HepG2 (cell line): Measurements from ENCODE around the gene ALG14. TPM values are rescaled to one million over a fixed set of nuclear protein-coding genes. Genes with fewer than 3 reads are reported as not detected.

Experiments
- CCDC6 ChIP-seq: sonication (generic); formaldehyde crosslinking; IDR thresholded peaks from 2 replicates; pipeline ENCODE4 v1.8.1; 2022; ENCODE audit warnings: mild to moderate bottlenecking, missing genetic modification reagents, moderate library complexity
- ZMYM4 ChIP-seq: sonication (generic); formaldehyde crosslinking; IDR thresholded peaks from 2 replicates; pipeline ENCODE4 v1.8.1; 2023; ENCODE audit warnings: mild to moderate bottlenecking, missing genetic modification reagents
- ZNF180 ChIP-seq: sonication (generic); formaldehyde crosslinking; IDR thresholded peaks from 2 replicates; pipeline ENCODE4 v1.4.0; 2020; ENCODE audit warnings: low read depth, missing genetic modification reagents, borderline replicate concordance
- ZNF34 ChIP-seq: sonication (generic); formaldehyde crosslinking; IDR thresholded peaks from 2 replicates; pipeline ENCODE4 v1.4.0; 2020; ENCODE audit warnings: mild to moderate bottlenecking, missing genetic modification reagents, borderline replicate concordance
- polyA plus RNA-seq, 8 experiments: library from polyadenylated mRNA; depleted of rRNA in 3 of 8; stranded (reverse) in 7 of 8; unstranded in 1 of 8; fragments of >200 nt; fragmentation: Illumina TruSeq in 4 of 8; extraction: Trizol in 4 of 8; gene quantifications; 2 replicates each; pipeline versions ENCODE4 v1.2.1 to v1.2.3, GENCODE V29; 2011 to 2016; ENCODE audit warnings: low read depth in 4 of 8, missing spikeins in 1 of 8, mixed read lengths in 1 of 8; ENCODE audit not compliant: insufficient read depth in 1 of 8
- total RNA-seq, 5 experiments: library from RNA; depleted of rRNA; stranded (reverse); fragments of >200 nt; fragmentation: Illumina TruSeq; extraction: Trizol; gene quantifications; 2 replicates each; pipeline ENCODE4 v1.2.3, GENCODE V29; 2016; ENCODE audit warnings: low read depth in 1 of 5
- TF ChIP-seq, protein P1 (sequence below): sonication (generic); formaldehyde crosslinking; IDR thresholded peaks from 2 replicates; pipeline ENCODE4 v1.5.1; 2020; ENCODE audit warnings: mild to moderate bottlenecking, missing genetic modification reagents, moderate library complexity
- TF ChIP-seq, protein P2 (sequence below): sonication (generic); formaldehyde crosslinking; IDR thresholded peaks from 2 replicates; pipeline ENCODE4 v1.4.0; 2020; ENCODE audit warnings: missing genetic modification reagents, low read depth, mild to moderate bottlenecking, borderline replicate concordance
- TF ChIP-seq, protein P3 (sequence below): sonication (generic); formaldehyde crosslinking; IDR thresholded peaks from 2 replicates; pipeline ENCODE4 v1.4.0; 2020; ENCODE audit warnings: missing genetic modification reagents
- TF ChIP-seq, protein P4 (sequence below): sonication (generic); formaldehyde crosslinking; IDR thresholded peaks from 2 replicates; pipeline ENCODE4 v1.5.0; 2020; ENCODE audit warnings: mild to moderate bottlenecking, missing genetic modification reagents
- TF ChIP-seq, protein P5 (sequence below): sonication (generic); formaldehyde crosslinking; IDR thresholded peaks from 2 replicates; pipeline ENCODE4 v1.8.1; 2023; ENCODE audit warnings: missing genetic modification reagents, mild to moderate bottlenecking, borderline replicate concordance
- TF ChIP-seq, protein P6 (sequence below): sonication (generic); formaldehyde crosslinking; IDR thresholded peaks from 2 replicates; pipeline ENCODE4 v1.4.0; 2020; ENCODE audit warnings: mild to moderate bottlenecking, low read depth, missing genetic modification reagents

ALG14 gene
- total and polyA plus RNA-seq, 2 of the 13 experiments (the other 11 are each of a cell fraction or from before 2014, with no cell fraction given), result 4.5 to 12.7 TPM

DNA sequence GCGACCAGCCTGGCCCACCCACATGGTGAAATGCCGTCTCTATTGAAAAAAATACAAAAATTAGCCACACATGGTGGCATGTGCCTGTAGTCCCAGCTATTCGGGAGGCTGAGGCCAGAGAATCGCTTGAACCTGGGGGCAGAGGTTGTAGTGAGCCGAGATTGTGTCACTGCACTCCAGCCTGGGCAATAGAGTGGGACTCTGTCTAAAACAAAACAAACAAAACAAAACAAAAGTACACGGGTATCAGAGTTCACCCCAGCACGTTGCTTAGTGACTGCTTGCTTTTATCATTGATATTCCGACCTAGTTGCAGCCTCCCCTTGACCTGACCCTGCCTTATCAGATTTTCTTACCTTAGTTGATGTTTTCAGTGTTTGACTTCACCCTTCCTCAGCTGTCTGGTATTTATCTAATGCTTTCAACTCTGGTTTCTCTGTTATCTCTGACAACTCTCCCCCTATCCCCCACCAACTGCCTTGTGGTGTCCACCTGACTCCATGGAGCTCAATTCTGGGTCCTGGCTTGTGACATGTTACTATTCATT lies 49.5 kb upstream of the ALG14 start (continued):
- TF ChIP-seq, protein P1, sequence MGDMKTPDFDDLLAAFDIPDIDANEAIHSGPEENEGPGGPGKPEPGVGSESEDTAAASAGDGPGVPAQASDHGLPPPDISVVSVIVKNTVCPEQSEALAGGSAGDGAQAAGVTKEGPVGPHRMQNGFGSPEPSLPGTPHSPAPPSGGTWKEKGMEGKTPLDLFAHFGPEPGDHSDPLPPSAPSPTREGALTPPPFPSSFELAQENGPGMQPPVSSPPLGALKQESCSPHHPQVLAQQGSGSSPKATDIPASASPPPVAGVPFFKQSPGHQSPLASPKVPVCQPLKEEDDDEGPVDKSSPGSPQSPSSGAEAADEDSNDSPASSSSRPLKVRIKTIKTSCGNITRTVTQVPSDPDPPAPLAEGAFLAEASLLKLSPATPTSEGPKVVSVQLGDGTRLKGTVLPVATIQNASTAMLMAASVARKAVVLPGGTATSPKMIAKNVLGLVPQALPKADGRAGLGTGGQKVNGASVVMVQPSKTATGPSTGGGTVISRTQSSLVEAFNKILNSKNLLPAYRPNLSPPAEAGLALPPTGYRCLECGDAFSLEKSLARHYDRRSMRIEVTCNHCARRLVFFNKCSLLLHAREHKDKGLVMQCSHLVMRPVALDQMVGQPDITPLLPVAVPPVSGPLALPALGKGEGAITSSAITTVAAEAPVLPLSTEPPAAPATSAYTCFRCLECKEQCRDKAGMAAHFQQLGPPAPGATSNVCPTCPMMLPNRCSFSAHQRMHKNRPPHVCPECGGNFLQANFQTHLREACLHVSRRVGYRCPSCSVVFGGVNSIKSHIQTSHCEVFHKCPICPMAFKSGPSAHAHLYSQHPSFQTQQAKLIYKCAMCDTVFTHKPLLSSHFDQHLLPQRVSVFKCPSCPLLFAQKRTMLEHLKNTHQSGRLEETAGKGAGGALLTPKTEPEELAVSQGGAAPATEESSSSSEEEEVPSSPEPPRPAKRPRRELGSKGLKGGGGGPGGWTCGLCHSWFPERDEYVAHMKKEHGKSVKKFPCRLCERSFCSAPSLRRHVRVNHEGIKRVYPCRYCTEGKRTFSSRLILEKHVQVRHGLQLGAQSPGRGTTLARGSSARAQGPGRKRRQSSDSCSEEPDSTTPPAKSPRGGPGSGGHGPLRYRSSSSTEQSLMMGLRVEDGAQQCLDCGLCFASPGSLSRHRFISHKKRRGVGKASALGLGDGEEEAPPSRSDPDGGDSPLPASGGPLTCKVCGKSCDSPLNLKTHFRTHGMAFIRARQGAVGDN (CRISPR knock-in tag), result peak; percentile 67
- TF ChIP-seq, protein P2, sequence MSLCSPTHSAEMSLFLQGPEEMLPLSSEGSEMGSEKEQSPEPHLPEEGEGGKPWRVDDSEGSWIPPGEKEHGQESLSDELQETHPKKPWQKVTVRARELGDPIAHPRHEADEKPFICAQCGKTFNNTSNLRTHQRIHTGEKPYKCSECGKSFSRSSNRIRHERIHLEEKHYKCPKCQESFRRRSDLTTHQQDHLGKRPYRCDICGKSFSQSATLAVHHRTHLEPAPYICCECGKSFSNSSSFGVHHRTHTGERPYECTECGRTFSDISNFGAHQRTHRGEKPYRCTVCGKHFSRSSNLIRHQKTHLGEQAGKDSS (CRISPR knock-in tag), result no peak; the same call in 1 of the 2 replicates
- TF ChIP-seq, protein P3, sequence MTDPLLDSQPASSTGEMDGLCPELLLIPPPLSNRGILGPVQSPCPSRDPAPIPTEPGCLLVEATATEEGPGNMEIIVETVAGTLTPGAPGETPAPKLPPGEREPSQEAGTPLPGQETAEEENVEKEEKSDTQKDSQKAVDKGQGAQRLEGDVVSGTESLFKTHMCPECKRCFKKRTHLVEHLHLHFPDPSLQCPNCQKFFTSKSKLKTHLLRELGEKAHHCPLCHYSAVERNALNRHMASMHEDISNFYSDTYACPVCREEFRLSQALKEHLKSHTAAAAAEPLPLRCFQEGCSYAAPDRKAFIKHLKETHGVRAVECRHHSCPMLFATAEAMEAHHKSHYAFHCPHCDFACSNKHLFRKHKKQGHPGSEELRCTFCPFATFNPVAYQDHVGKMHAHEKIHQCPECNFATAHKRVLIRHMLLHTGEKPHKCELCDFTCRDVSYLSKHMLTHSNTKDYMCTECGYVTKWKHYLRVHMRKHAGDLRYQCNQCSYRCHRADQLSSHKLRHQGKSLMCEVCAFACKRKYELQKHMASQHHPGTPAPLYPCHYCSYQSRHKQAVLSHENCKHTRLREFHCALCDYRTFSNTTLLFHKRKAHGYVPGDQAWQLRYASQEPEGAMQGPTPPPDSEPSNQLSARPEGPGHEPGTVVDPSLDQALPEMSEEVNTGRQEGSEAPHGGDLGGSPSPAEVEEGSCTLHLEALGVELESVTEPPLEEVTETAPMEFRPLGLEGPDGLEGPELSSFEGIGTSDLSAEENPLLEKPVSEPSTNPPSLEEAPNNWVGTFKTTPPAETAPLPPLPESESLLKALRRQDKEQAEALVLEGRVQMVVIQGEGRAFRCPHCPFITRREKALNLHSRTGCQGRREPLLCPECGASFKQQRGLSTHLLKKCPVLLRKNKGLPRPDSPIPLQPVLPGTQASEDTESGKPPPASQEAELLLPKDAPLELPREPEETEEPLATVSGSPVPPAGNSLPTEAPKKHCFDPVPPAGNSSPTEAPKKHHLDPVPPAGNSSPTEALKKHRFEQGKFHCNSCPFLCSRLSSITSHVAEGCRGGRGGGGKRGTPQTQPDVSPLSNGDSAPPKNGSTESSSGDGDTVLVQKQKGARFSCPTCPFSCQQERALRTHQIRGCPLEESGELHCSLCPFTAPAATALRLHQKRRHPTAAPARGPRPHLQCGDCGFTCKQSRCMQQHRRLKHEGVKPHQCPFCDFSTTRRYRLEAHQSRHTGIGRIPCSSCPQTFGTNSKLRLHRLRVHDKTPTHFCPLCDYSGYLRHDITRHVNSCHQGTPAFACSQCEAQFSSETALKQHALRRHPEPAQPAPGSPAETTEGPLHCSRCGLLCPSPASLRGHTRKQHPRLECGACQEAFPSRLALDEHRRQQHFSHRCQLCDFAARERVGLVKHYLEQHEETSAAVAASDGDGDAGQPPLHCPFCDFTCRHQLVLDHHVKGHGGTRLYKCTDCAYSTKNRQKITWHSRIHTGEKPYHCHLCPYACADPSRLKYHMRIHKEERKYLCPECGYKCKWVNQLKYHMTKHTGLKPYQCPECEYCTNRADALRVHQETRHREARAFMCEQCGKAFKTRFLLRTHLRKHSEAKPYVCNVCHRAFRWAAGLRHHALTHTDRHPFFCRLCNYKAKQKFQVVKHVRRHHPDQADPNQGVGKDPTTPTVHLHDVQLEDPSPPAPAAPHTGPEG (CRISPR knock-in tag), result no peak
- TF ChIP-seq, protein P4, sequence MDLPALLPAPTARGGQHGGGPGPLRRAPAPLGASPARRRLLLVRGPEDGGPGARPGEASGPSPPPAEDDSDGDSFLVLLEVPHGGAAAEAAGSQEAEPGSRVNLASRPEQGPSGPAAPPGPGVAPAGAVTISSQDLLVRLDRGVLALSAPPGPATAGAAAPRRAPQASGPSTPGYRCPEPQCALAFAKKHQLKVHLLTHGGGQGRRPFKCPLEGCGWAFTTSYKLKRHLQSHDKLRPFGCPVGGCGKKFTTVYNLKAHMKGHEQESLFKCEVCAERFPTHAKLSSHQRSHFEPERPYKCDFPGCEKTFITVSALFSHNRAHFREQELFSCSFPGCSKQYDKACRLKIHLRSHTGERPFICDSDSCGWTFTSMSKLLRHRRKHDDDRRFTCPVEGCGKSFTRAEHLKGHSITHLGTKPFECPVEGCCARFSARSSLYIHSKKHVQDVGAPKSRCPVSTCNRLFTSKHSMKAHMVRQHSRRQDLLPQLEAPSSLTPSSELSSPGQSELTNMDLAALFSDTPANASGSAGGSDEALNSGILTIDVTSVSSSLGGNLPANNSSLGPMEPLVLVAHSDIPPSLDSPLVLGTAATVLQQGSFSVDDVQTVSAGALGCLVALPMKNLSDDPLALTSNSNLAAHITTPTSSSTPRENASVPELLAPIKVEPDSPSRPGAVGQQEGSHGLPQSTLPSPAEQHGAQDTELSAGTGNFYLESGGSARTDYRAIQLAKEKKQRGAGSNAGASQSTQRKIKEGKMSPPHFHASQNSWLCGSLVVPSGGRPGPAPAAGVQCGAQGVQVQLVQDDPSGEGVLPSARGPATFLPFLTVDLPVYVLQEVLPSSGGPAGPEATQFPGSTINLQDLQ (CRISPR knock-in tag), result no peak
- TF ChIP-seq CCDC6 (peak; percentile 76; the same call in 1 of the 2 replicates), ZNF34 (CRISPR knock-in tag) (no peak), ZNF180 (CRISPR knock-in tag) (no peak), ZMYM4 (CRISPR knock-in tag) (peak; percentile 94)
- TF ChIP-seq, protein P5, sequence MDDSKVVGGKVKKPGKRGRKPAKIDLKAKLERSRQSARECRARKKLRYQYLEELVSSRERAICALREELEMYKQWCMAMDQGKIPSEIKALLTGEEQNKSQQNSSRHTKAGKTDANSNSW (CRISPR knock-in tag), result no peak
- TF ChIP-seq, protein P6, sequence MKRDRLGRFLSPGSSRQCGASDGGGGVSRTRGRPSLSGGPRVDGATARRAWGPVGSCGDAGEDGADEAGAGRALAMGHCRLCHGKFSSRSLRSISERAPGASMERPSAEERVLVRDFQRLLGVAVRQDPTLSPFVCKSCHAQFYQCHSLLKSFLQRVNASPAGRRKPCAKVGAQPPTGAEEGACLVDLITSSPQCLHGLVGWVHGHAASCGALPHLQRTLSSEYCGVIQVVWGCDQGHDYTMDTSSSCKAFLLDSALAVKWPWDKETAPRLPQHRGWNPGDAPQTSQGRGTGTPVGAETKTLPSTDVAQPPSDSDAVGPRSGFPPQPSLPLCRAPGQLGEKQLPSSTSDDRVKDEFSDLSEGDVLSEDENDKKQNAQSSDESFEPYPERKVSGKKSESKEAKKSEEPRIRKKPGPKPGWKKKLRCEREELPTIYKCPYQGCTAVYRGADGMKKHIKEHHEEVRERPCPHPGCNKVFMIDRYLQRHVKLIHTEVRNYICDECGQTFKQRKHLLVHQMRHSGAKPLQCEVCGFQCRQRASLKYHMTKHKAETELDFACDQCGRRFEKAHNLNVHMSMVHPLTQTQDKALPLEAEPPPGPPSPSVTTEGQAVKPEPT (CRISPR knock-in tag), result no peak
